CD14-positive monocyte (primary cell): Measurements from ENCODE around the gene RAP1B. TPM values are rescaled to one million over a fixed set of nuclear protein-coding genes. Genes with fewer than 3 reads are reported as not detected.
A peak's percentile ranks its signal among the peaks of the same experiment; 100 is the strongest.

Experiments used
- DNase-seq, 3 donors: peaks; one replicate each; pipeline ENCODE4 v3.0.0-alpha.2; 2011 to 2022
- H2AFZ ChIP-seq: 2 replicates; pipeline ENCODE4 v1.6.0; 2012; ENCODE audit warnings: mild to moderate bottlenecking, low read depth, low read length, inconsistent platforms; ENCODE audit not compliant: insufficient read depth, poor library complexity, severe bottlenecking
- H3K27ac ChIP-seq, 2 donors: 1 replicate in 1 of 2; 2 replicates in 1 of 2; pipeline ENCODE4 v1.5.1; 2012 to 2013; ENCODE audit warnings: low read length in 2 of 2, control low read depth in 1 of 2, inconsistent platforms in 1 of 2, low read depth in 1 of 2, mild to moderate bottlenecking in 1 of 2
- H3K27me3 ChIP-seq, 2 donors: one replicate each; pipeline versions ENCODE4 v1.6.0 to v1.6.1; 2011 to 2013; ENCODE audit warnings: low read length in 2 of 2; ENCODE audit not compliant: control insufficient read depth in 2 of 2, insufficient read depth in 2 of 2
- H3K36me3 ChIP-seq, 2 donors: replicated peaks in 1 of 2; 1 replicate in 1 of 2; 2 replicates in 1 of 2; pipeline versions ENCODE4 v1.5.1 to v1.6.1; 2012 to 2013; ENCODE audit warnings: low read length in 2 of 2, control low read depth in 1 of 2, inconsistent platforms in 1 of 2, mild to moderate bottlenecking in 1 of 2; ENCODE audit not compliant: insufficient read depth in 2 of 2, control insufficient read depth in 1 of 2
- H3K4me1 ChIP-seq, 2 donors: 1 replicate in 1 of 2; 2 replicates in 1 of 2; pipeline versions ENCODE4 v1.5.1 to v1.6.1; 2012 to 2013; ENCODE audit warnings: low read length in 2 of 2, control low read depth in 1 of 2, inconsistent platforms in 1 of 2, mild to moderate bottlenecking in 1 of 2, moderate library complexity in 1 of 2; ENCODE audit not compliant: insufficient read depth in 2 of 2, control insufficient read depth in 1 of 2
- H3K4me2 ChIP-seq: replicated peaks from 2 replicates; pipeline ENCODE3; 2012; ENCODE audit warnings: low read length, moderate library complexity, mild to moderate bottlenecking; ENCODE audit not compliant: poor library complexity, severe bottlenecking; ENCODE audit errors: extremely low read depth
- H3K4me3 ChIP-seq, 3 experiments: fragments of 200-600 bp in 1 of 3; sonication (generic) in 1 of 3; replicated peaks in 1 of 3; 1 replicate in 2 of 3; 2 replicates in 1 of 3; pipeline ENCODE4 v1.5.1; 2011 to 2013; ENCODE audit warnings: low read length in 3 of 3, mild to moderate bottlenecking in 3 of 3, control low read depth in 2 of 3, low read depth in 2 of 3, inconsistent platforms in 1 of 3, moderate library complexity in 1 of 3
- H3K79me2 ChIP-seq: 2 replicates; pipeline ENCODE4 v1.6.0; 2012; ENCODE audit warnings: mild to moderate bottlenecking, control low read depth, inconsistent platforms, low read length, moderate library complexity; ENCODE audit not compliant: insufficient read depth
- H3K9ac ChIP-seq: 2 replicates; pipeline ENCODE4 v1.6.0; 2017; ENCODE audit warnings: low read length, mild to moderate bottlenecking; ENCODE audit not compliant: insufficient read depth, poor library complexity, severe bottlenecking
- H3K9me3 ChIP-seq, 2 donors: replicated peaks in 1 of 2; 1 replicate in 1 of 2; 2 replicates in 1 of 2; pipeline versions ENCODE4 v1.5.1 to v1.6.1; 2012 to 2013; ENCODE audit warnings: low read length in 2 of 2, control low read depth in 1 of 2; ENCODE audit not compliant: control insufficient read depth in 1 of 2, insufficient read depth in 1 of 2
- H4K20me1 ChIP-seq: 2 replicates; pipeline ENCODE4 v1.6.0; 2012; ENCODE audit warnings: mild to moderate bottlenecking, low read length, control low read depth, moderate library complexity; ENCODE audit not compliant: insufficient read depth
- H3K27ac Mint-ChIP-seq, 7 donors: one replicate each; pipeline ENCODE4 v1.8.0; 2020; ENCODE audit warnings: mild to moderate bottlenecking in 7 of 7, mixed read lengths in 7 of 7, moderate library complexity in 6 of 7, inconsistent platforms in 2 of 7
- H3K27me3 Mint-ChIP-seq, 3 donors: one replicate each; pipeline ENCODE4 v1.8.0; 2021 to 2022; ENCODE audit warnings: low read depth in 3 of 3, mild to moderate bottlenecking in 3 of 3, mixed read lengths in 3 of 3, moderate library complexity in 3 of 3, inconsistent platforms in 1 of 3
- H3K36me3 Mint-ChIP-seq, 2 donors: one replicate each; pipeline ENCODE4 v1.8.0; 2020; ENCODE audit warnings: mixed read lengths in 2 of 2, inconsistent platforms in 1 of 2, mild to moderate bottlenecking in 1 of 2
- H3K4me1 Mint-ChIP-seq: one replicate; pipeline ENCODE4 v1.8.0; 2020; ENCODE audit warnings: mild to moderate bottlenecking, mixed read lengths
- H3K4me3 Mint-ChIP-seq, 2 donors: one replicate each; pipeline ENCODE4 v1.8.0; 2020; ENCODE audit warnings: mild to moderate bottlenecking in 2 of 2, mixed read lengths in 2 of 2, moderate library complexity in 1 of 2
- H3K9me3 Mint-ChIP-seq, 7 donors: one replicate each; pipeline ENCODE4 v1.8.0; 2020 to 2022; ENCODE audit warnings: mixed read lengths in 7 of 7, mild to moderate bottlenecking in 6 of 7, moderate library complexity in 6 of 7, inconsistent platforms in 2 of 7
- WGBS: methylation state at CpG from one replicate; pipeline ENCODE4 v1.1.5; 2013; ENCODE audit warnings: missing lambda C conversion rate; ENCODE audit not compliant: insufficient coverage; 5-methylcytosine and 5-hydroxymethylcytosine counted together
- intact Hi-C, 2 donors: fragments of 100-400 bp; cut with micrococcal nuclease; formaldehyde crosslinking; loops; one replicate each; pipeline versions ENCODE4 v1.15.0 to v1.15.1; 2023
- polyA plus RNA-seq, 3 donors: library from polyadenylated mRNA; depleted of rRNA in 1 of 3; unstranded in 2 of 3; stranded (reverse) in 1 of 3; fragments of 300-500 nt in 2 of 3; fragments of >200 nt in 1 of 3; fragmentation: Illumina TruSeq in 2 of 3; gene quantifications; 1 replicate in 2 of 3; 2 replicates in 1 of 3; pipeline ENCODE4 v1.2.3, GENCODE V29; 2012 to 2021
- TF ChIP-seq, protein P1 (sequence below): fragments of 200-600 bp; IDR thresholded peaks from one replicate; pipeline ENCODE4 v1.8.0; 2022; ENCODE audit warnings: antibody characterized with exemption, mild to moderate bottlenecking

Gene RAP1B
- polyA plus RNA-seq, 3 donors = 153 to 543 (median 461) TPM

DNA sequence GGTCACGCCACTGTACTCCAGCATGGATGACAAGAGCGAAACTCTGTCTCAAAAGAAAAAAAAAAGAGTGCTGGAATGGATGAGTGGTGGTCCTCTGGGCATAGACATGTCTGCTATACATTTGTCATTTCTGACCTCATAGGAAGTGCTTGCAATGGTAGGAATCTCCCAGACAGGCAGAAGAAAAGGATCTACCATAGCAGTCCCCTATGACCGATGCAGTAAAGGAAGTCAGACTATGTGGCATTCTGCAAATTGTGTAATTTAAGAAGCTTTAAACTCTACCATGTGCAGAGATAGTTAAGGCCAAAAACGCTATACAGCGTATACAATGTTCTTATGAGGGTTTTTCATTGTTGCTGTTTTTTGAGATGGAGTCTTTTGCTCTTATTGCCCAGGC, 24.7 kb upstream of the RAP1B start:
- no peaks in the 10 kb centered on the region for H3K27me3 ChIP-seq
- no peak overlapping the region for H3K27ac ChIP-seq
- no peak overlapping the region for H2AFZ ChIP-seq
- no peaks in the 10 kb centered on the region for H3K79me2 ChIP-seq
- DNase-seq = peak in 1 of 3 donors; percentile 6
- Mint-ChIP-seq H3K27me3 (no peaks in the 10 kb centered on the region), H3K36me3 (peaks cover 0 to 2% of the 10 kb centered on the region in 2 donors), H3K27ac (no peak overlapping the region), H3K9me3 (peaks cover 6 to 18% (median 15%) of the 10 kb centered on the region in 7 donors), H3K4me3 (no peak overlapping the region), H3K4me1 (peaks cover 10% of the 10 kb centered on the region)
- no peaks in the 10 kb centered on the region for H3K36me3 ChIP-seq
- no peaks in the 10 kb centered on the region for H4K20me1 ChIP-seq
- no peak overlapping the region for H3K9ac ChIP-seq
- no peaks in the 10 kb centered on the region for H3K4me1 ChIP-seq
- peaks cover 11 to 20% of the 10 kb centered on the region in 2 donors for H3K9me3 ChIP-seq
- H3K4me3 ChIP-seq = no peak overlapping the region
- TF ChIP-seq, protein P1, sequence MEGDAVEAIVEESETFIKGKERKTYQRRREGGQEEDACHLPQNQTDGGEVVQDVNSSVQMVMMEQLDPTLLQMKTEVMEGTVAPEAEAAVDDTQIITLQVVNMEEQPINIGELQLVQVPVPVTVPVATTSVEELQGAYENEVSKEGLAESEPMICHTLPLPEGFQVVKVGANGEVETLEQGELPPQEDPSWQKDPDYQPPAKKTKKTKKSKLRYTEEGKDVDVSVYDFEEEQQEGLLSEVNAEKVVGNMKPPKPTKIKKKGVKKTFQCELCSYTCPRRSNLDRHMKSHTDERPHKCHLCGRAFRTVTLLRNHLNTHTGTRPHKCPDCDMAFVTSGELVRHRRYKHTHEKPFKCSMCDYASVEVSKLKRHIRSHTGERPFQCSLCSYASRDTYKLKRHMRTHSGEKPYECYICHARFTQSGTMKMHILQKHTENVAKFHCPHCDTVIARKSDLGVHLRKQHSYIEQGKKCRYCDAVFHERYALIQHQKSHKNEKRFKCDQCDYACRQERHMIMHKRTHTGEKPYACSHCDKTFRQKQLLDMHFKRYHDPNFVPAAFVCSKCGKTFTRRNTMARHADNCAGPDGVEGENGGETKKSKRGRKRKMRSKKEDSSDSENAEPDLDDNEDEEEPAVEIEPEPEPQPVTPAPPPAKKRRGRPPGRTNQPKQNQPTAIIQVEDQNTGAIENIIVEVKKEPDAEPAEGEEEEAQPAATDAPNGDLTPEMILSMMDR = no peak
- 100% methylated on average over 2 of the region's 5 CpGs for WGBS
- no peak overlapping the region for H3K4me2 ChIP-seq
- intact Hi-C loops = no loop called here

DNA sequence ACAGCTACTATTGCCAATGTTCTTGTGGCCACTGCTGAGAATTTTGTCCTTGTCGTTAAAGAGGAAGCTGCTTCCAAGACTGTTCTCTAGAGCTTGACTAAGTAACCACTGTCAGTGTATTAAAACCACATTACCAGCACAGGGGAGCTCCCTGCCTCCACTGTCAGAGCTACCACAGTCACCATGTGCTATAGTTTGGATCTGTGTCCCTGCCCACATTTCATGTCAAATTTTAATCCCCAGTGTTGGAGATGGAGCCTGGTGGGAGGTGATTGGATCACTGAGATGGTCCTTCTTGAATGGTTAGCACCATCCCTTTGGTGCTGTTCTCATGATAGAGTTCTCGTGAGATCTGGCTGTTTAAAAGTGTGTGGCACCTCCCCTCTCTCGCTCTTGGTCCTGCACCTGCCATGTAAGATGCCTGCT, 23.2 kb upstream of the RAP1B start:
- peak; percentile 12 to 33 (median 13) for DNase-seq
- Mint-ChIP-seq H3K27me3 (no peaks in the 10 kb centered on the region), H3K4me1 (peaks cover 10% of the 10 kb centered on the region), H3K4me3 (no peak overlapping the region), H3K9me3 (peaks cover 6 to 19% (median 17%) of the 10 kb centered on the region in 7 donors), H3K27ac (peak overlapping the region in 5 of 7 donors; percentile 25 to 46 (median 38)), H3K36me3 (peaks cover 0 to 2% of the 10 kb centered on the region in 2 donors)
- Histone ChIP-seq H3K4me3 (no peak overlapping the region), H4K20me1 (no peaks in the 10 kb centered on the region), H3K27ac (no peak overlapping the region), H3K27me3 (no peaks in the 10 kb centered on the region), H3K9ac (no peak overlapping the region), H3K9me3 (peaks cover 11 to 20% of the 10 kb centered on the region in 2 donors), H3K4me1 (no peaks in the 10 kb centered on the region), H2AFZ (no peak overlapping the region), H3K36me3 (no peaks in the 10 kb centered on the region), H3K4me2 (no peak overlapping the region), H3K79me2 (no peaks in the 10 kb centered on the region)
- intact Hi-C loops = no loop called here
- WGBS = 83% methylated on average over 2 of the region's 3 CpGs
- TF ChIP-seq, protein P1 = no peak
